ENCODE measurements around the gene METTL9.

GRCh38 chr16:21563676-21564075 lies 35.7 kb upstream of the METTL9 start:
- no peak for TF ChIP-seq CTCF (IDR thresholded peaks at IDR 0.05)
- no peak for TF ChIP-seq POLR2A (IDR thresholded peaks at IDR 0.05)

Data from ovary (tissue), 3 donors.